T-helper 2 cell treated with Interferon-gamma antibody and Interleukin-4, amounts not matched to agents 100 ng/mL and 5 ng/mL, for 36 hours (primary cell): ENCODE results near the gene IRF7. TPM values are rescaled to one million over a fixed set of nuclear protein-coding genes. Genes with fewer than 3 reads are reported as not detected.

Experiments
- intact Hi-C: fragments of 100-400 bp; cut with micrococcal nuclease; formaldehyde crosslinking; loops from one replicate; pipeline ENCODE4 v1.15.1; 2023
- total RNA-seq: library from RNA; stranded (reverse); gene quantifications from 2 replicates; pipeline ENCODE4 v1.2.3, GENCODE V29; 2022

Gene IRF7
- total RNA-seq, 1 donor from 2014 or later, result 50.9 TPM

GRCh38 chr11:567629-568292, 48.0 kb downstream of the IRF7 start:
- intact Hi-C loops, result loop anchor here (1.0 to 2.0 kb wide), 4 partner anchors 7 to 61 kb away; partner anchors contain the start of genes LMNTD2, LRRC56, RASSF7 and RNH1

- intact Hi-C loops, result no loop called here
Measured at GRCh38 chr11:567011-567628, 48.6 kb downstream of the IRF7 start.

DNA sequence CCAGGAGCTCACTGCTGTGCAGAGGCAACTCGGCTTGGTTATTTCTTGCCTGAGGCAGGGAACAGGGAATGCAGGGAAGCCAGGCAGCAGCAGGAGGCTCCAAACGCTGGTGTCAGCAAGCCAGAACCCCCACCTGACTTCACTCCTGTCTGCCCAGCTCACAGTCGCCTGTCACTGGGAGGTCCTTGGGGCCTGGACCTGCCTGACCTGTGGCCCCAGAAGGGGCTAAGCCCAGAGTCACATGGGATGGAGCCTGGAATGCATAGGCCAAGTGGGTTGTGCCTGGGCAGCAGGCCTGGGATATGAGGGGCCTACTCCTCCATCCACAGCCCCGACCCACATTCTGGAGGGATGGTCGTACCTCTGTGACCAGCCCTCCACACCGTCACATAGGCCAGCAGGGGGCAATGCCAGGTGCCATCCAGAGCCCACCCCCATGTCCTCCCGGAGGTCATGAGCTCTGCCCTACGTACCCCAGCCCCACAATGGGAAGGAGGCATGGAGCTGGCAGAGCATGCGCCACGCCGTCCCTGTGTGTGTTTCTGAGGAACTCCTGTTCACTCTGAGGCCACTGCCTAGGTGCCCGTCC, 49.7 kb downstream of the IRF7 start:
- intact Hi-C loops, result no loop called here

DNA sequence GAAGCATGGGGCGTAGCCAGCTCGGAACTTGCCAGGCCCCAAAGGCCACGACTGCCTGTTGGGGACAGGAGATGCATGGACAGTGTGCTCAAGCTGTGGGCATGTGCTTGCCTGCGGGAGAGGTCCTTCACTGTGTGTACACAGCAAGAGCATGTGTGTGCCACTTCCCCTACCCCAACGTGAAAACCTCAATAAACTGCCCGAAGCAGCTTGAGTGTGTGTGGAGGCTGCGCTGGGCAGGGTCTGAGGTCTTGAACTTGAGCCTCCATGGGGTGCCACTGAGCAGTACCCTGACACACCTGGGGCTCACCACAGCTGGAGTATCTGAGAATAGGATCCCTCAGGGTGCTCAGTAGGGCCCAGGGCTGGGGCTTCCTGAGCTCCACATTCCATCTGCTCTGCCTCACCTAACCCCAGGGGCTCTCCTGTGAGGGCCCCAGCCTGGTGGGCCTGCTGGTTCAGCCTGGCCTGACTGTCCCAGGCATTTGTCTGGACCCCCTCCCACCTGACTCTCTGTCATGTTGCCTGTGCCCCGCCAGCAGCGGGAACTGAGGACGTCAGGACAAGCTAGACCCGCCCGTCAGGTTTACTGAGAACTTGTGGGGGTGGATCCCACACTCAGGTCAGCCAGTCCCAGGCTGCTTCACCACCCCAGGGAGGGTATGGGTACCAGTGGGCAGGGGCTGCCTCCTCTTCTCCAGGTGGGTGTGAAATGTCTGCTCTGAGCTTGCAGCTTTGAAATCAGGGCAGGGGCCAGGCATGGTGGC, 51.8 kb downstream of the IRF7 start:
- intact Hi-C loops, result no loop called here

GRCh38 chr11:563066-563811, 52.5 kb downstream of the IRF7 start:
- intact Hi-C loops, result no loop called here

Other genes starting within 250 kb of the IRF7 start
- 1.1 and 1.2 TPM in 2 replicates for gene B4GALNT4, start 246.5 kb downstream of the IRF7 start, total RNA-seq
- gene PKP3, start 221.7 kb downstream of the IRF7 start, total RNA-seq, result not detected in 2 replicates
- 176 and 178 TPM in 2 replicates for gene SIGIRR, start 201.0 kb downstream of the IRF7 start, total RNA-seq
- gene ANO9, start 173.9 kb downstream of the IRF7 start, total RNA-seq, result 67.6 and 74.5 TPM in 2 replicates
- gene PTDSS2, start 165.7 kb downstream of the IRF7 start, total RNA-seq, result 26.5 and 28.4 TPM in 2 replicates
- 99.8 and 101 TPM in 2 replicates for gene RNH1, start 108.7 kb downstream of the IRF7 start, total RNA-seq
- 51.6 and 62.5 TPM in 2 replicates for gene HRAS, start 80.4 kb downstream of the IRF7 start, total RNA-seq
- 2.1 and 2.2 TPM in 2 replicates for gene LRRC56, start 78.4 kb downstream of the IRF7 start, total RNA-seq
- 1.6 and 2.4 TPM in 2 replicates for gene LMNTD2, start 55.2 kb downstream of the IRF7 start, total RNA-seq
- gene RASSF7, start 55.0 kb downstream of the IRF7 start, total RNA-seq, result 22.3 and 23.4 TPM in 2 replicates
- 46.4 and 51.3 TPM in 2 replicates for gene PHRF1, start 39.5 kb downstream of the IRF7 start, total RNA-seq
- 0.07 TPM in 1 of 2 replicates, not detected in the other for gene CDHR5, start 9.0 kb upstream of the IRF7 start, total RNA-seq
- gene SCT, start 11.2 kb upstream of the IRF7 start, total RNA-seq, result not detected in 2 replicates
- 0.14 and 0.39 TPM in 2 replicates for gene DRD4, start 21.3 kb upstream of the IRF7 start, total RNA-seq
- 49.3 and 52.6 TPM in 2 replicates for gene DEAF1, start 79.3 kb upstream of the IRF7 start, total RNA-seq
- gene TMEM80, start 79.9 kb upstream of the IRF7 start, total RNA-seq, result 21.9 and 22.6 TPM in 2 replicates
- gene EPS8L2, start 90.3 kb upstream of the IRF7 start, total RNA-seq, result 12.3 and 12.6 TPM in 2 replicates
- gene TALDO1, start 131.5 kb upstream of the IRF7 start, total RNA-seq, result 261 and 277 TPM in 2 replicates
- 60.8 and 61.5 TPM in 2 replicates for gene GATD1, start 161.5 kb upstream of the IRF7 start, total RNA-seq
- gene CEND1, start 174.1 kb upstream of the IRF7 start, total RNA-seq, result 1.6 and 2.0 TPM in 2 replicates
- 57.4 and 57.9 TPM in 2 replicates for gene SLC25A22, start 182.3 kb upstream of the IRF7 start, total RNA-seq
- gene PIDD1, start 189.3 kb upstream of the IRF7 start, total RNA-seq, result 40.1 and 41.9 TPM in 2 replicates
- gene RPLP2, start 194.0 kb upstream of the IRF7 start, total RNA-seq, result 2,156 and 2,169 TPM in 2 replicates
- gene PNPLA2, start 203.0 kb upstream of the IRF7 start, total RNA-seq, result 43.0 and 50.3 TPM in 2 replicates
- gene CRACR2B, start 212.0 kb upstream of the IRF7 start, total RNA-seq, result 6.4 and 8.0 TPM in 2 replicates
- gene CD151, start 217.0 kb upstream of the IRF7 start, total RNA-seq, result 41.4 and 42.4 TPM in 2 replicates
- 105 and 106 TPM in 2 replicates for gene POLR2L, start 226.6 kb upstream of the IRF7 start, total RNA-seq
- 8.5 and 8.8 TPM in 2 replicates for gene TSPAN4, start 226.9 kb upstream of the IRF7 start, total RNA-seq